SU-DHL-6 (cell line): ENCODE measurements around the gene SMAD7.

ENCODE experiments used
- H2AFZ ChIP-seq: fragments of 200-600 bp; sonication (generic); 2 replicates; pipeline ENCODE4 v1.6.1; 2014; ENCODE audit warnings: low read depth, mild to moderate bottlenecking, moderate library complexity, mixed read lengths, antibody characterized with exemption, low read length; ENCODE audit not compliant: severe bottlenecking
- H3F3A ChIP-seq: fragments of 200-600 bp; shearing (Covaris generic); 2 replicates; pipeline ENCODE4 v1.6.0; 2016; ENCODE audit warnings: antibody characterized with exemption, mild to moderate bottlenecking; ENCODE audit not compliant: insufficient read depth
- H3K27ac ChIP-seq: fragments of 200-600 bp; sonication (generic); 2 replicates; pipeline ENCODE4 v1.5.1; 2016; ENCODE audit warnings: low read depth, mild to moderate bottlenecking, low read length, moderate library complexity, mixed read lengths
- H3K27me3 ChIP-seq: fragments of 200-600 bp; sonication (generic), shearing (Covaris generic); 2 replicates; pipeline ENCODE4 v1.6.0; 2014; ENCODE audit warnings: mild to moderate bottlenecking, low read length
- H3K36me3 ChIP-seq: fragments of 200-600 bp; sonication (generic); 2 replicates; pipeline ENCODE4 v1.6.1; 2014; ENCODE audit warnings: mild to moderate bottlenecking, low read length, mixed read lengths
- H3K4me2 ChIP-seq: fragments of 300-600, 200-600 bp; shearing (Covaris generic), sonication (generic); 2 replicates; pipeline ENCODE4 v1.6.0; 2014; ENCODE audit warnings: low read length, low read depth, mild to moderate bottlenecking; ENCODE audit not compliant: poor library complexity, severe bottlenecking
- H3K4me3 ChIP-seq: fragments of 200-600 bp; sonication (generic); 2 replicates; pipeline ENCODE4 v1.5.1; 2014; ENCODE audit warnings: antibody characterized with exemption, low read length, mild to moderate bottlenecking, mixed read lengths; ENCODE audit not compliant: insufficient read depth, poor library complexity, severe bottlenecking
- H3K79me2 ChIP-seq: fragments of 200-600 bp; sonication (generic); 2 replicates; pipeline ENCODE4 v1.6.1; 2014; ENCODE audit warnings: mild to moderate bottlenecking, low read length, moderate library complexity; ENCODE audit not compliant: insufficient read depth
- H3K9ac ChIP-seq: fragments of 200-600 bp; sonication (generic); 2 replicates; pipeline ENCODE4 v1.7.0; 2014; ENCODE audit warnings: mild to moderate bottlenecking, low read length
- H3K9me2 ChIP-seq: fragments of 200-600 bp; sonication (generic); replicated peaks from 2 replicates; pipeline ENCODE4 v1.6.1; 2014; ENCODE audit warnings: low read length; ENCODE audit not compliant: insufficient read depth
- H3K9me3 ChIP-seq: fragments of 200-600 bp; sonication (generic); 2 replicates; pipeline ENCODE4 v1.6.1; 2014; ENCODE audit warnings: low read length, mixed read lengths; ENCODE audit not compliant: insufficient read depth
- H4K20me1 ChIP-seq: fragments of 200-600 bp; sonication (generic); 2 replicates; pipeline ENCODE4 v1.6.1; 2014; ENCODE audit warnings: low read depth, mild to moderate bottlenecking, antibody characterized with exemption, low read length, moderate library complexity, mixed read lengths
- EZH2phosphoT487 ChIP-seq: fragments of 200-600 bp; sonication (generic), shearing (Covaris generic); conservative IDR thresholded peaks from 2 replicates; pipeline ENCODE4 v1.6.1; 2018; ENCODE audit warnings: mild to moderate bottlenecking, antibody characterized with exemption, low read length, moderate library complexity, mixed read lengths
- TF ChIP-seq, protein P1 (sequence below): fragments of 200-600 bp; sonication (generic); IDR thresholded peaks from one replicate; pipeline ENCODE4 v1.5.1; 2017; ENCODE audit warnings: antibody characterized with exemption, mild to moderate bottlenecking, low read length, moderate library complexity; ENCODE audit not compliant: insufficient read depth, poor library complexity, severe bottlenecking

The SMAD7 gene

DNA sequence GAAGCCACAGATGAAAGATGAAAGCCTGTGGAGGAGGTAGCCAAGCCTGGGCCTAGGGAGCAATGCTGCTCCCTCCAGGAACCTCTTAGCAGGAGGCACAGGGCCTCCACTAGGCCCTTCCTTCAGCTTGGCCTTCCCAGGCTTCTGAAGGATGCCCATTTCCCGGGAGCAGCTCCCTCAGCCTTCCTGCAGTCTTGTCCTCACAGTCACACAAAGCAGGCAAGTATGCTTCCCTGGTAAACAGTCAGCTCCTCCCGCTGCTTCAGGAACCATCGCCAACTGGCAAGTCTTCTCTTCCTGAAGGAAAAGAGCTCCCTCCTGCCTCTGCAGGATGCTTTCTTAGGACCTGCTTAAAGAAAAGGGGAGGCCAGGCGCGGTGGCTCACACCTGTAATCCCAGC lies 53.2 kb downstream of the SMAD7 start:
- H4K20me1 ChIP-seq = no peaks in the 10 kb centered on the region
- no peaks in the 10 kb centered on the region for H3K9me2 ChIP-seq
- no peak for TF ChIP-seq EZH2phosphoT487
- TF ChIP-seq, protein P1, sequence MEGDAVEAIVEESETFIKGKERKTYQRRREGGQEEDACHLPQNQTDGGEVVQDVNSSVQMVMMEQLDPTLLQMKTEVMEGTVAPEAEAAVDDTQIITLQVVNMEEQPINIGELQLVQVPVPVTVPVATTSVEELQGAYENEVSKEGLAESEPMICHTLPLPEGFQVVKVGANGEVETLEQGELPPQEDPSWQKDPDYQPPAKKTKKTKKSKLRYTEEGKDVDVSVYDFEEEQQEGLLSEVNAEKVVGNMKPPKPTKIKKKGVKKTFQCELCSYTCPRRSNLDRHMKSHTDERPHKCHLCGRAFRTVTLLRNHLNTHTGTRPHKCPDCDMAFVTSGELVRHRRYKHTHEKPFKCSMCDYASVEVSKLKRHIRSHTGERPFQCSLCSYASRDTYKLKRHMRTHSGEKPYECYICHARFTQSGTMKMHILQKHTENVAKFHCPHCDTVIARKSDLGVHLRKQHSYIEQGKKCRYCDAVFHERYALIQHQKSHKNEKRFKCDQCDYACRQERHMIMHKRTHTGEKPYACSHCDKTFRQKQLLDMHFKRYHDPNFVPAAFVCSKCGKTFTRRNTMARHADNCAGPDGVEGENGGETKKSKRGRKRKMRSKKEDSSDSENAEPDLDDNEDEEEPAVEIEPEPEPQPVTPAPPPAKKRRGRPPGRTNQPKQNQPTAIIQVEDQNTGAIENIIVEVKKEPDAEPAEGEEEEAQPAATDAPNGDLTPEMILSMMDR = no peak
- no peaks in the 10 kb centered on the region for H3K27me3 ChIP-seq
- no peaks in the 10 kb centered on the region for H3K9me3 ChIP-seq
- H2AFZ ChIP-seq = no peak overlapping the region
- no peak overlapping the region for H3K4me2 ChIP-seq
- H3F3A ChIP-seq = no peaks in the 10 kb centered on the region
- H3K27ac ChIP-seq = no peak overlapping the region
- H3K9ac ChIP-seq = no peak overlapping the region
- H3K36me3 ChIP-seq = no peaks in the 10 kb centered on the region
- no peak overlapping the region for H3K4me3 ChIP-seq
- H3K79me2 ChIP-seq = no peaks in the 10 kb centered on the region

DNA sequence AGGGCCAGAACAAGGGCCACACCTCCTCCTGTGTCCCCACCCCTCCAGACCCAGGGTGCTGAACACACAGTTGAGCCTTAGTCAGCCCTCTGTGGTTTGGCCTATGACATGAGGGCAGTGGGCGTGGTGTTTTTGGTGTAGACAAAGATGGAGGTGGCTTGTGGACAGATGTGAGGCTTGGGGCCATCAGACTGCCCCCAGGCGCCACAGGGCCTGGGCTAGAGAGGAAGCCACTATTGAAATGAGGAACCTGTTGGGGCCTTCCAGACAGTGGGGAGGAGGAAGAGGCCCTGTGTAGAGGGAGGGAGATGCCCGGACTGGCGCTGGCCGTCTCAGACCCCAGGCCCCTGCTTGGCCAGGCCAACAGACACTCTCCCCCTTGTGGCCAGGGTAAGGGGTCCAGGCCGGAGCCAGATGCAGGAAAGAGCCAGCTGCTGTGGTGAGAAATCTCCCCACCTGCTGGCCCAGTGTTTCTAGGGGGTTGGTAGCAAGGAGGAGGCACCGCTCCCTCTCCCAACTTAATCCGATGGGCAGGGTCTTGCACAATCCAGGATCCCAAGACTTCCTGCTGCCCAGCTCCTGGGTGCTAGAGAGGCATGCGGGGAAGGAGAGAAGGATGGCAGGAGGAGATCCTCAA lies 53.8 kb downstream of the SMAD7 start:
- Histone ChIP-seq H3K79me2 (no peaks in the 10 kb centered on the region), H4K20me1 (no peaks in the 10 kb centered on the region), H3K27me3 (no peaks in the 10 kb centered on the region), H3K36me3 (no peaks in the 10 kb centered on the region), H3K4me3 (no peak overlapping the region), H3K9me3 (no peaks in the 10 kb centered on the region), H3K9me2 (no peaks in the 10 kb centered on the region), H3F3A (no peaks in the 10 kb centered on the region), H3K27ac (no peak overlapping the region), H3K9ac (no peak overlapping the region), H2AFZ (no peak overlapping the region), H3K4me2 (no peak overlapping the region)
- TF ChIP-seq, protein P1 = no peak

- Histone ChIP-seq H3F3A (no peaks in the 10 kb centered on the region), H3K79me2 (no peaks in the 10 kb centered on the region), H3K4me2 (no peak overlapping the region), H3K27ac (no peak overlapping the region), H3K36me3 (no peaks in the 10 kb centered on the region), H2AFZ (no peak overlapping the region), H3K27me3 (no peaks in the 10 kb centered on the region), H3K9ac (no peak overlapping the region), H4K20me1 (no peaks in the 10 kb centered on the region), H3K9me3 (no peaks in the 10 kb centered on the region), H3K4me3 (no peak overlapping the region), H3K9me2 (no peaks in the 10 kb centered on the region)
- no peak for TF ChIP-seq EZH2phosphoT487
- TF ChIP-seq, protein P1 = no peak
These were observed 54.4 kb downstream of the SMAD7 start for GRCh38 chr18:48896326-48896874.
